ENCODE measurements around the gene ANKRD33.

GRCh38 chr12:51867796-51868428 is 20.0 kb upstream of the ANKRD33 start:
- TF ChIP-seq EZH2 (IDR thresholded peaks at IDR 0.05; ENCODE audit: insufficient read depth, poor library complexity, severe bottlenecking): no peak
- TF ChIP-seq EZH2phosphoT487 (IDR thresholded peaks at IDR 0.05; ENCODE audit: insufficient read depth, low read depth): no peak

Data from GM23248 (cell line).